KMS-11 (cell line): ENCODE measurements around the gene TEDC1.

ENCODE experiments used
- H2AFZ ChIP-seq: fragments of 200-600 bp; sonication (generic); 2 replicates; pipeline ENCODE4 v1.6.1; 2016; ENCODE audit warnings: antibody characterized with exemption, mixed run types, low read depth
- H3K27ac ChIP-seq: fragments of 200-600 bp; sonication (generic); 2 replicates; pipeline ENCODE4 v1.6.1; 2016; ENCODE audit warnings: mild to moderate bottlenecking, mixed run types
- H3K27me3 ChIP-seq: fragments of 200-600 bp; sonication (generic); 2 replicates; pipeline ENCODE4 v1.6.1; 2017; ENCODE audit warnings: mild to moderate bottlenecking, low read depth, mixed run types, moderate library complexity; ENCODE audit not compliant: insufficient read depth
- H3K36me3 ChIP-seq: fragments of 200-600 bp; sonication (generic); 2 replicates; pipeline ENCODE4 v1.6.1; 2017; ENCODE audit warnings: mild to moderate bottlenecking, mixed run types; ENCODE audit not compliant: insufficient read depth
- H3K4me1 ChIP-seq: fragments of 200-600 bp; sonication (generic); 2 replicates; pipeline ENCODE4 v1.6.1; 2016; ENCODE audit warnings: mild to moderate bottlenecking, low read depth, mixed run types; ENCODE audit not compliant: poor library complexity, severe bottlenecking
- H3K4me2 ChIP-seq: fragments of 200-600 bp; sonication (generic); 2 replicates; pipeline ENCODE4 v1.7.0; 2016; ENCODE audit warnings: mild to moderate bottlenecking, mixed run types
- H3K4me3 ChIP-seq: fragments of 200-600 bp; sonication (generic); IDR thresholded peaks from 2 replicates; pipeline ENCODE4 v1.6.1; 2017; ENCODE audit warnings: low read depth, low read length, mixed read lengths; ENCODE audit not compliant: insufficient read depth
- H3K79me2 ChIP-seq: fragments of 200-600 bp; sonication (generic); 2 replicates; pipeline ENCODE4 v1.6.1; 2016; ENCODE audit warnings: low read depth, mixed run types; ENCODE audit not compliant: insufficient read depth
- H3K9ac ChIP-seq: fragments of 200-600 bp; sonication (generic); 2 replicates; pipeline ENCODE4 v1.6.1; 2016; ENCODE audit warnings: mild to moderate bottlenecking, mixed run types
- H4K20me1 ChIP-seq: fragments of 200-600 bp; sonication (generic); 2 replicates; pipeline ENCODE4 v1.6.1; 2016; ENCODE audit warnings: mild to moderate bottlenecking, mixed run types; ENCODE audit not compliant: insufficient read depth
- CTCF ChIP-seq: fragments of 200-600 bp; sonication (generic); conservative IDR thresholded peaks from 2 replicates; pipeline ENCODE4 v1.6.1; 2017; ENCODE audit warnings: low read depth, mild to moderate bottlenecking, antibody characterized with exemption, low read length, moderate library complexity, mixed read lengths

The TEDC1 gene

GRCh38 chr14:105448706-105449111 is 42.3 kb upstream of the TEDC1 start:
- Histone ChIP-seq H2AFZ (peak overlapping the region; percentile 45; the same call in 1 of the 2 replicates), H3K27me3 (no peaks in the 10 kb centered on the region), H3K4me1 (peaks cover 6% of the 10 kb centered on the region), H3K36me3 (no peaks in the 10 kb centered on the region), H4K20me1 (no peaks in the 10 kb centered on the region), H3K27ac (no peak overlapping the region), H3K9ac (no peak overlapping the region), H3K79me2 (no peaks in the 10 kb centered on the region), H3K4me3 (no peak overlapping the region), H3K4me2 (peak overlapping the region; percentile 29; the same call in 1 of the 2 replicates)
- peak; percentile 86 for TF ChIP-seq CTCF

DNA sequence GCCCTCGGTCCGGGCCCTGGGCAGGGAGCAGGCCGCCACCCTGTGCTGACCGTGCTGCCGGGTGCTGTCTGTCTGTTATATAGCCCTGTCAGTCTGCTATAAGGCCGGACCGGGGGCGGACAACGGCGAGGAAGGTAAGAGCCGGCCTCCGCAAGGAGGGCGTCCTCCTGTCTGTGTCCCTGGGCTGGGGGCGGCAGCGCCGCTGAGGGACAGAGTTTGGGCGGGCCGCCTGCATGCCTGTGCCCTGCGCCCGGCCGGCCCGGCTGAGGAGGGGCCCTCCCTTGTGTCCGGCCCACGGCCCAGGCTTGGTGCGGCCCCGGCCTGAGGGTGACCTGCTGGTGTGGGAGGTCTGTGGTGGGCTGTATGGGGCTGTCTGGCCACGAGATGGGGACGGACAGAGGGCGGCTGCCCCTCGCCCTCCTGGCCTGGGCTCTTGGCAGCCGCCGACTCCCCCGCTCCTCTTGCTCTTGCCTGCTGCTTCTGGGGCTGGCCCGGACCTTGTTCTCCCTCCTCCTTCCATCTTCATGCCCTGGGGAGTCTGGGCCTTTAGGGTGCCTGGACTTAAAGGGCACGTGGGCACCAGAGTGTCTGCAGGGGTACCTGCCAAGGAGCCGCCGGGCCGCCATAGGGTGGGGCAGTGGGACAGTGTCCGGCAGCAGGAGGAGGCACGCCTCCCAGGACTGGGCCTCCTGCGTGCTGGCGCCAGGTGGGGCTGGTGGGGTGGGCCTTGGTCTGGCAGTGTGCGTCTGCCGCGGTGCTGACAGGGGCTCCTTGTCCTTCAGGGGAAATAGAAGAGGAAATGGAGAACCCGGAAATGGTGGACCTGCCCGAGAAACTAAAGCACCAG is 41.5 kb upstream of the TEDC1 start:
- Histone ChIP-seq H3K4me2 (no peak overlapping the region), H3K27ac (no peak overlapping the region), H3K4me1 (peaks cover 6% of the 10 kb centered on the region), H3K9ac (no peak overlapping the region), H4K20me1 (no peaks in the 10 kb centered on the region), H3K36me3 (no peaks in the 10 kb centered on the region), H2AFZ (peak overlapping the region; percentile 45; the same call in 1 of the 2 replicates), H3K4me3 (no peak overlapping the region), H3K27me3 (no peaks in the 10 kb centered on the region), H3K79me2 (no peaks in the 10 kb centered on the region)
- no peak for TF ChIP-seq CTCF

DNA sequence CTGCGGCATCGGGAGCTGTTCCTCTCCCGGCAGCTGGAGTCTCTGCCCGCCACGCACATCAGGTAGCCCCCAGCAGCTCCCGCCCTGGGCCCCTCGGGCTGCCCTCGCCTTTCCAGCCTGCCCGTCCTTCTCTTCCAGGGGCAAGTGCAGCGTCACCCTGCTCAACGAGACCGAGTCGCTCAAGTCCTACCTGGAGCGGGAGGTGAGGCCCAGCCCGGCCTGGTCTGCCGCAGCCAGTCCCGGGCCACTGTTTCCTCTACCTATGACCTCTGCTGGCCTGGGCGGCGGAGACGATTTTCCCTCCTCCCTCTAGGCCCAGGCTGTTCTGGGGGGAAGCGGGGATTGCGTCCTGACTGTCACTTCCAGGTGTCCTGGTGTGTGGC is 40.9 kb upstream of the TEDC1 start:
- H3K4me1 ChIP-seq: peaks cover 6% of the 10 kb centered on the region
- no peak overlapping the region for H3K4me3 ChIP-seq
- H3K9ac ChIP-seq: no peak overlapping the region
- no peaks in the 10 kb centered on the region for H3K79me2 ChIP-seq
- no peak overlapping the region for H3K27ac ChIP-seq
- no peak overlapping the region for H2AFZ ChIP-seq
- TF ChIP-seq CTCF: no peak
- H3K36me3 ChIP-seq: no peaks in the 10 kb centered on the region
- H4K20me1 ChIP-seq: no peaks in the 10 kb centered on the region
- H3K4me2 ChIP-seq: no peak overlapping the region
- H3K27me3 ChIP-seq: no peaks in the 10 kb centered on the region

DNA sequence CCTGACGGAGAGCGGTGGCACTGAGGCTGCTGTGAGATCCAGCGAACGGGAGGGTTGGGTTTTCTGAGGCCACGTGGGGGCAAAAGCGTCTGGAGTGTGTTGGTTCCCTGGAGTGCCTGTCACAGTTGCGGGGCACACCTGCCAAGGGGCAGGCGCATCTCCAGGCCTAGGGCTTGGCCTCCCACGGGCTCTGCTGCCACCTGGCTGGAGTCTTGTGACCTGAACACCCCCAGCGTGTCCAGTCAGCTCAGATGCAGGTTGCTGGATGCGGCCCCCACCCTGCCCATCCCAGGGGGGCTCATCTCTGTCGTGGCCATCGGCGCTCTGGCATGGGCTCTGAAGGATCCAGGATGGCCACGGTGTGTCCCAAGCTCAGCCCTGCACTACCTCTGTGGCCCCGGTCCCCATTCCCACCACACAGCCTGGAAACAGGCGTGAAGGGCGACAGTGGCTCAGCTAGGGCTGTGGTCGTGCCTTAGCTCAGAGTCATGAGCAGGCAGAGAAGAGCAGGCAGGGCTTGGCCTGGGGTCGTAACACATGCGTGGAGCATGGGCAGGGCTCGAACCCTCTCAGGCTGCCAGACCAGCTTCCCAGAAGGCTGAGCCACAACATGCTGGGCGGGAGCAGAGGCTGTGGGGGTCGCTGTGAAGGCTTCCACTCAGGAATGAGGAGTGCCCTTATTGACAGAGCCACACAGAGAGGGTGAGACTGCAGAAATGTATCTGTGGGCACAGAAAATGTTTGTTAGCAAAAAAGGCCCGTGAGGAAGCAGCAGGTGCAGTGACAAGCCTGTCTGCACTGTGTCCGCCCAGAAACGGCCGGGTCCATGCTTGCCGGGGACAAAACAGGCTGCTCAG is 40.0 kb upstream of the TEDC1 start:
- Histone ChIP-seq H3K27ac (no peak overlapping the region), H3K4me2 (no peak overlapping the region), H4K20me1 (no peaks in the 10 kb centered on the region), H3K4me1 (peaks cover 6% of the 10 kb centered on the region), H3K36me3 (no peaks in the 10 kb centered on the region), H3K4me3 (no peak overlapping the region), H3K9ac (no peak overlapping the region), H3K79me2 (no peaks in the 10 kb centered on the region), H2AFZ (no peak overlapping the region), H3K27me3 (no peaks in the 10 kb centered on the region)
- no peak for TF ChIP-seq CTCF
